HG03571 (cell line): ENCODE results near the gene SEC22B.
A peak's percentile ranks its signal among the peaks of the same experiment; 100 is the strongest.
"Not testable (repeated sequence)": the region's sequence is repeated elsewhere in the genome, so short reads cannot be mapped to it uniquely, and the experiment has no call there.

Source experiments
- ATAC-seq: cut with Tn5 transposase; IDR thresholded peaks from one replicate; pipeline ENCODE4 v1.9.1; 2021; ENCODE audit not compliant: unreplicated experiment

The SEC22B gene

GRCh38 chr1:120176092-120176855 is at the start of gene SEC22B:
Gene SEC22B (minus strand): TSS chr1:120176520. CDS start chr1:120176381, 139 bp downstream.
- peak; percentile 99 for ATAC-seq

DNA sequence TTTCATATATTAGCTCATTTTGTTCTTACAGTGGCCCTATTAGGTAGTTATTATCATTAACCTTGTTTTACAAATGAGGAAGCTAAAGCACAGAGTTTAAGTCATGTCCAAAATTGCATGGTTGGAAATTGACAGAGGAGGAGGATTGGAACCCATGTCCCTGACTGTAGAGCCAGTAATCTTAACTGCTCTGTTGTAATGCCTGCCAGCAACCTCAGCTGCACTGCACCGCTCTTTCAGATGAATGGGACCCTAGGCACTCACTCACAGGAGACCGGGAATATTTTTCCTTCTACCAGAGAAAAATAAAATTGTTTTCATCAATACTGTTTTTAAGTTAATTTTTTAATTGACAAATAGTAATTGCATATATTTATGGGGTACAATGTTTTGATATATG is 41.6 kb upstream of the SEC22B start:
- ATAC-seq: not testable (repeated sequence)

DNA sequence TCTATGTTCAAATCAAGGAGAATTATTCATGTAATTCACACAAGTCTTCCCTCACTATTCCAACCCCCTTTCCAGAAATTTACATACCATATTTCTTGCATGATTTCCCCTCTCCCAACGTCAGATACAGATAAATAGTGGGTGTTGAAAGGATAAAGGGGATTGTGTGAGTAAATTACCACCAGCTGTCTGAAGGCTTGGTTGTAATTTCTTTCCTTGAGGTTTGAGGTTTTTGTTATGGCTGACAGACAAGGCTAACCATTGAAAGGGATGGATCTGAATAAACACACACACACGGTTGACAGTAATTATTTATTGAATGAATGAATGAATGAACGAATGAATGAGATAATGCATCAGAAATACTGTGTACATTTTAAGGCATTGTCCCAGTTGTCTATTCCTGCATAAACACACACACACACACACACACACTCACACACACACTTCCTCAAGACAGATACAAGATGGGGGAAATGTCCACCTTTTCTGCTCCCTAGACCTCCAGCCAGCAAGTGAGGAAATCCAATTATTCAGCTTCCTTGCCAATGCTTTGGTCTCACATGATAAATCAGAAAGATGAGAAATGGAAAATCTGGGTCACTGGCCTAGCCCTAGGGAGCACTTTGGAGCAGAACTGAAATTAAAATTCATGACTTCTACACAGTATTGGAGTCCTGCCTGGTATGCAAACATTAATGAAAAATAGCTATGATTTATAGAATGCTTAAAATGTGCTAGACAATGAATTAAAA is 41.0 kb upstream of the SEC22B start:
- ATAC-seq: not testable (repeated sequence)

DNA sequence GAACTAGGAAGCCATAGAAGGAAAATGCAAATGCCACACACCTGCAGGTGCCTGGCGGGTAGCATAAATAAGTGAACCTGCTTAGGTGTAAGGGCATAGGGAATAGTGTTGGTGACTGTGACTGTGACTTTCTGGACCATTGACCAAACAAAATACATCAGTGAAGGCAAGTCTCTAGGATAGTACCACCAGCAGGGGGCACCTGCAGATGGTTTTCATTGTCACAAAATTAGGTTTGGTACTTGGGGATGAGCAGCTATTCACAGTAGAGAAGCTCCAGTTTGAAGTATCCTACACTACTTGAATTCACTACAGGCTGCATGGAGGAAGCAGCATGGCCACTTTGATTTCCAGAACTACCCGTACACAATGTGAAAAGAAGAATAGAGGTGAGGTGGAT is 37.3 kb upstream of the SEC22B start:
- not testable (repeated sequence) for ATAC-seq

GRCh38 chr1:120210754-120211153 is 34.4 kb upstream of the SEC22B start:
- ATAC-seq: not testable (repeated sequence)

DNA sequence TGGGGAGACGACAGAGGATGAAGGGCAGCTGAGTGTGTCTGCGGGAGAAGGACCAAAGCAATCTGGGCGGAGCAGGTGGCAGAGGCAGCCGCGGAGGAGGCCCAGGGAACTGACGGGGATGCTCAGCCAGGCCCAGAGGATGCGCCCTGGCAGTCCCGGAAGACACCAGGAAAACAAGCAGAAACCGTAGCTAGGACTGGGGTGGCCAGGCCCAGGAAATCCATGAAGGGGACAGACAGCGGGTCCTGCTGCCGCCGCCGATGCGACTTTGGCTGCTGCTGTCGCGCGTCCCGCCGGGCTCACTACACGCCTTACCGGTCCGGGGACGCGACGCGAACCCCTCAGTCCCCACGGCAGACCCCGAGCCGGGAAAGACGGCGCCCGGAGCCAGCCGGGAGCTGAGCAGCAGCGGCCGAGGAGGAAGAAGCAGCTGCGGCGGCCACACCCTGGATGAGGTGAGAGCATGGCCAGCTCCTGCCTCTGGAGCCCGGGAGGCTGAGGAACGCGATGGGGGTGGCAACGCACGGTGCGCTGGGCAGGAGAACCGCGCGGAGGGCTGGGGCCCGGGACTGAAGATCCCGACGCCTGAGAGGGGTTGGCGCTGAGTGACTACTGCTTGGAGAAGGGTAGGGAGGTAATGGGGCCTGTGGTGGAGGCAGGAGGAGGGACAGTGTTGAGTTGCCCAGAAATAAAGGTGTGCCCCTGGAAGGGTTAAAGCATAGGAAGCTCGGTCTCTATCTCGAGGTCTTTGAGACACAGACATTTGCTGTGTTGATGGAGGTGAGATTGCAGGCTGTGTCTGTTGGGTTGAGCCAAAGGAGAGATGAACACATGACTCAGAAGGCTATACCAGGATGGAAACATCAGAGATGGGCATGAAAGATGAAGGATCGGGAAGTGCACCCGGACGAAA is 20.8 kb upstream of the SEC22B start:
- not testable (repeated sequence) for ATAC-seq

GRCh38 chr1:120188626-120189025 is 12.3 kb upstream of the SEC22B start:
- ATAC-seq: not testable (repeated sequence)

DNA sequence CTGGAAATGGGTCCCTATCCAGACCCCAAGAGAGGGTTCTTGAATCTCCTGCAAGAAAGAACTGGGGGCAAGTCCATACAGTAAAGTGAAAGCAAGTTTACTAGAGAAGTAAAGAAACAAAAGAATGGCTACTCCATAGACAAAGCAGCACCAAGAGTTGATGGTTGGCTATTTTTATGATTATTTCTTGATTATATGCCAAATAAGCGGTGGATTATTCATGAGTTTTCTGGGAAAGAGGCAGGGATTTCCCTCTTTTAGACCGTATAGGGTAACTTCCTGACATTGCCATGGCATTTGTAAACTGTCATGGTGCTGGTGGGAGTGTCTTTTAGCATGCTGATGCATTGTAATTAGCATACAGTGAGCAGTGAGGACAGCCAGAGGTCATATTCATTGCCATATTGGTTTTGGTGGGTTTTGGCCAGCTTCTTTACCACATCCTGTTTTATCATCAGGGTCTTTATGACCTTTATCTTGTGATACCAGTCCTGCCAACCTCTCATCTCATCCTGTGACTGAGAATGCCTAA is 5.9 kb upstream of the SEC22B start:
- not testable (repeated sequence) for ATAC-seq

DNA sequence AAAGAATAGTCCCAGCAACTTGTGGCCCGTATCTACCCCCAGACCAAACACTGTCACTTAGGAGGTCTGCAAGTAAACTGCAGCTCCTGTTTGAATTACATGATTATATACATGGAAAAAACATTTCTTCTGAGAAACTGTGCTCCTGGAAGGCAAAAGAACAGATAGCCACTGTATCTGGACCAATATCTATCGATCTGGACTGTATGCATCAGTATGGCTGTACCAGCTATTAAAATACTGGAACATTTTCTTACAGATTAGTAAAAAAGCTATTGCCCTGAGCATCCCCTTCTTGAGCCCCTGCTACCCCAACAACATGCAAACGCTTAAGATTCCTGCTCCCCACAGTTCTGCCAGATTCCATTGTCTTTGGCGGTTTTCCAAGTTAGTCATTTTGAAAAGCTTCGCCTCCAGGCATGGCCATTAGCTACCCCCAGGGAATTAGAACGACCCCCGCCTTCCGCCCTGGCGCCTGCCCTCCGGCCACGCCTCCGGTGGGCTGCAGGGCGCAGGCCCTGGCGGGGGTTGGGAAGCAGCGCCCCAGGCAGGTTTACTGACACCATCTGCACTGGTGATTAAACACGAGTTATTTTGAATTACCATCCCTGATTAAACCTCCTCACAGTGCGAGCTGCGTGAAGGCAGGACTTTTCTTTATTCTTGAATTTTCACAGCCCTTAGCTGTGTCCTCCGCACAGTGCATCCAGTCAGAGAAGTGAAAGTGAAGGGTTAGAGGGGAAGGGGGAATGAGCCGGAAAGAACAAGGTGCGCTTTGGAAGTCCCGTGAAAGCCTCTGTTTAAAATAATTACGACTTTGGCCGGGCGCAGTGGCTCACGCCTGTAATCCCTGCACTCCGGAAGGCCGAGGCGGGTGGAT is 3.7 kb upstream of the SEC22B start:
- ATAC-seq: not testable (repeated sequence)

DNA sequence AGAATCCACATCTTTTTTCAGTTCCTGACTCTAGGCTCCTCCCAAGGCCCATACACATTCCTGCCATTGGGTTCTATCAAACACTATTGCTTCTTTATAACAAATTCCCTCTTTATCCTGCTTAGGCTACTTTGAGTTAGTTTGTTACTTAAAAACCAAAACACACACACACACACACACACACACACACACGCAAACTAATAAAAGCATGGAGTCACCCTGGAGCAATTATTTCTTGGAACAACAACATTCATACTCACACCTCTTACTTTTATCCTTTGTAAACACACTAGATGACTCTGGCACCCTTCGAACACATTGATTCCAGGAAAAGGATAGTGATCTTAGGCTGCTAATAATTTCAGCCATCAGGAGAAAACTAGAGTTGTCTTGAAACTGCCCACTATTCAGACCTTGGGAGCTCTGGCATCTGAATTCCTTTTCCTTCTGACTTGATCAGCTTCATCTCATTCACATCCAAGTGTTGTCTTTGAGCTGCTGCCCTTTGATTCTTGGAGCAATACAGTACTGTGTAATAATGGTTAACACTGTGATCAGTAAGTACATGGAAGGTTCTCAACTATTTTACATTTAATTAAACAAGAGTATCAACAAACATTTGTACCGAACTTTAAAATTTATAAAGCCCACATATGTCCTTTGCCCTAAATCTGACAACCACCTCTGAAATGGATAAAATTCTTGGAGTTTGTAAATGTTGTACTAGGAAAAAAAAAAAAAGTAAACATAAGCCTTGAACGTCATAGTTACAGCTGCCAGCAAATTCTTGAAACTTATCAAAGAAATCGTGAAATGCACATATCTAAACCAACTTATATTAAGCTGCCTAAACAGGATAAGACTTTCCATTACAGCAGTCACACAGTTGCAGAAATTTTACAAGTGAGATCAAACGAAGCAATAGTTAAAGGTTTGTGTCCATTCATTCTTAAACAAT is 2.8 kb upstream of the SEC22B start:
- no peak for ATAC-seq

DNA sequence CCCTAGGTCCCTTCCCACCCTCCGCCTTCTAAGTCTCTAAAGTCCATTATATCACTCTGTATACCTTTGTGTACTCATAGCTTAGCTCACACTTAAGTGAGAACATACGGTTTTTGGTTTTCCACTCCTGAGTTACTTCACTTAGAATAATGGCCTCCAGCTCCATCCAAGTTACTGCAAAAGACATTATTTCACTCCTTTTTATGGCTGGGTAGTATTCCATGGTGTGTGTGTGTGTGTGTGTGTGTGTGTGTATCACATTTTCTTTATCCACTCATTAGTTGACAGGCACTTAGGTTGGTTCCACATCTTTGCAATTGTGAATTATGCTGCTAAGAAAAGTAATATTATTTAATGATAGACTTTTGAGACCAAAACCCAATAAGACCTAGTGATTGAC is 1.7 kb upstream of the SEC22B start:
- not testable (repeated sequence) for ATAC-seq

- ATAC-seq: not testable (repeated sequence)
Observed at GRCh38 chr1:120175688-120176087, 632 bp downstream of the SEC22B start.

DNA sequence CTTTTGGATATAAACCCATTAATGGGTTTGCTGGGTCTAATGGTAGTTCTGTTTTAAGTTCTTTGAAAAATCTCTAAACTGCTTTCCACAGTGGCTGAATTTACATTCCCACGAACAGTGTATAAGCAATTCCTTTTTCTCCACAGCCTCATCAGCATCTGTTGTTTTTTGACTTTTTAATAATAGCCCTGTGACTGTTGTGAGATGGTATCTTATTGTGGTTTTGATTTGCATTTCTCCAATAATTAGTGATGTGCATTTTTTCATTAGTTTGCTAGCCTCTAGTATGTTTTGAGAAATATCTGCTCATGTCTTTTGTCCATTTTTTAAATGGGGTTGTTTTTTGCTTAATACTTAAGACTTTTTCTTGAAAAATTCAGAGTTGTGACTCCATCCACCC is 11.6 kb downstream of the SEC22B start:
- not testable (repeated sequence) for ATAC-seq

DNA sequence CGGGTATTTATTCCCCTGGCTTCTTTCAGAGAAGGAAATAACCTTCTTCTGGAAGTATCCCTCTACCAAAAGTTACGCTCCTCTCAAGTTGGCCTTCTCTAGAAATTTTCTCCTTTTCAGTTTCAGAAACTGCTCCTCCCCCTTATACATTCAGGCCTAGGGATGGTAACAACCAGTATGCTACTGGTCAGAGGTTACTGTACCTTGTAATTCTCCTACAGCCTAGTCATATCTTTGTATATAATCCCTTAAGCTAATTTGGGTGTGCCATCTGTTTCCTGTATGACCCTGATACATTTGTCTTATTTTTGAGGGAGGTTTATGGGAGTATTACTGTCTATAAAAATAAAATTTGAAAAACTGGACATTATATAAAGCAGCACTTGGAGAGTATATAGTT is 14.3 kb downstream of the SEC22B start:
- not testable (repeated sequence) for ATAC-seq

DNA sequence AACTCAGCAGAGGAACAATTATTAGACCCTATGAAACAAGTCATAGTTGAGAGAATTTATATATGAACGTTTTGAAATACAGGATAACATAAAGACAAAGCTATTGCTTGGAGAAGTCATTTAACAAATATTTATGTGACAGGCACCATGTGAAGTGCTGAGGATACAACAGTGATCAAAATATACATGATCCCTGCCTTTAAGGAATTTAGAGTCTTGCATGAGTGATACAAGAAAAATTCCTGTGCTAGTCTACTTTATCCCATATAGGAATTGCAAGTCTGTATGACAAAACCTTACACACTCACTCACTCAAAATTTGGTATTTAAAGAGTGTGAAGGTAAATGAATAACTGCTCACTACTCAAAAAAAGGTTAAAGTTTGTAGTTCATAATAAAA is 17.8 kb downstream of the SEC22B start:
- ATAC-seq: not testable (repeated sequence)

GRCh38 chr1:120158086-120158485 is 18.2 kb downstream of the SEC22B start:
- not testable (repeated sequence) for ATAC-seq

DNA sequence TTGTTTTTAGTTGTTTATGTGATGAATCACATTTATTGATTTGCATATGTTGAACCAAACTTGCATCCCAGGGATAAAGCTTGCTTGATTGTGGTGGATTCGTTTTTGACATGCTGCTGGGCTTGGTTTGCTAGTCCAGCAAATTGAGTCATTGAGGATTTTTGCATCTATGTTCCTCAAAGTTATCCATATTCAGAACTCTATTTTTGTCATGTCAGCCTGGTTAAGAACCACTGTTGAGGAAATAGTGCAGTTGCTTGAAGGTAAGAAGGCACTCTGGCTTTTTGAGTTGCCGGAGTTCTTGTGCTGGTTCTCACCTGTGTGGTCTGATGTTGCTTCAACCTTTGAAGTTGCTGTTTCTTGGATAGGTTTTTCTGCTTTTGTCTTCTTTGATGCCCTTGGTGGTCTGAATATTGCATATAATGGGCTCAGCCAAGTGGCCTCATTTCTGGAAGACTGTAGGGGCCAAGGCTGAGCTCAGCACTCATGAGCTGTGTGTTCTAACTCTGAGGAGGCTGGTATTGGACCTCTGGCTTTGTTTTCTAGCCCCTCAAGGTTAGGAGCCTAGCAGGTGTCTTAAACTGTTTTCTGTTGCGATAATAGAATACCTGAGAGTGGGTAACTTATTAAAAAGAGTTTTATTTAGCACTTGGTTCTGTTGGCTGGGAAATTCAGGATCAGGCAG is 26.0 kb downstream of the SEC22B start:
- not testable (repeated sequence) for ATAC-seq

DNA sequence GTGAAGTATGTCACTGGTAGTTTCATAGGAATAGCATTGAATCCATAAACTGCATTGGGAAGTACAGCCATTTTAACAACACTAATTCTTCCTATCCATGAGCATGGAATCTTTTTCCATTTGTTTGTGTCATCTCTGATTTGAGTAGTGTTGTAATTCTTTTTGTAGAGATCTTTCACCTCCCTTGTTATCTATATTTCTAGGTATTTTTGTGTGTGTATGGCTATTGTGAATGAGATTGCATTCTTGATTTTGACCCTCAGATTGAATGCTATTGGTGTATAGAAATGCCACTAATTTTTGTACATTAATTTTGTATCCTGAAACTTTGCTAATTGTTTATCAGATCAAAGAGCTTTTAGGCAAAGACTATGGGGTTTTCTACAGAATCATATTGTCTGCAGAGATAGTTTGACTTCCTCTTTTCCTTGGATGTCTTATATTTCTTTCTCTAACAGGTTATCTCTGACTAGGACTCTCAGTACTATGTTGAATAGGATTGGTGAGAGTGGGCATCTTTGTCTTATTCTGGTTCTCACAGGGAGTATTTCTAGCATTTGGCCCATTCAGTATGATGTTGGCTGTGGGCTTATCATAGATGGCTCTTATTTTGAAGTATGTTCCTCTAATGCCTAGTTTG is 26.8 kb downstream of the SEC22B start:
- ATAC-seq: not testable (repeated sequence)
